GM19324 (cell line): ENCODE measurements around the gene MLLT3.

ENCODE experiments used
- ATAC-seq: cut with Tn5 transposase; IDR thresholded peaks from one replicate; pipeline ENCODE4 v1.9.1; 2021; ENCODE audit warnings: mild to moderate bottlenecking, moderate library complexity; ENCODE audit not compliant: unreplicated experiment, low FRiP score

The MLLT3 gene

GRCh38 chr9:20319641-20320337 is 302.5 kb downstream of the MLLT3 start:
- no peak for ATAC-seq

- ATAC-seq, result no peak
These were observed 303.1 kb downstream of the MLLT3 start for GRCh38 chr9:20319241-20319640.

DNA sequence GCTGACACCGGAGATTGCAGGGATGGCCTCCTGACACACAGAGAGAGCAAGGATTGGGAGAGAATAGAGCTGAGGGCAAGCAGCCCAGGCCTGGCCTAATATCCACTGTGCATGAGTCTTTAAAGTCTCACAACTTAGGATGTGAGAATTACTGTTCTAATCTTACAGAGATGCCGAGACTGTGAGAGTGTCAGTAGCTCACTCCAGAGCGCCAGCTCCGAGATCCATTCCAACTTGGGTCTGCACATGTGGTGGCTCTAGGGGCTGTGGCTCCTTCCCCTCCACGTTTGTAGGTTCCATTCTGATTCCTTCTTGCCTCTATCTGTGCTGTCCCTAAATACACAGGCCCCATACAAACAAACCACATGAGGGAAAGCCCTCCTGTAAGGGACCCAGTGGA is 304.6 kb downstream of the MLLT3 start:
- ATAC-seq, result no peak

GRCh38 chr9:20316372-20316771 is 305.9 kb downstream of the MLLT3 start:
- ATAC-seq, result no peak

- ATAC-seq, result no peak
These were observed 306.6 kb downstream of the MLLT3 start for GRCh38 chr9:20315677-20316076.

- ATAC-seq, result no peak
These were observed 307.3 kb downstream of the MLLT3 start for GRCh38 chr9:20314981-20315380.

- no peak for ATAC-seq
These were observed 308.9 kb downstream of the MLLT3 start for GRCh38 chr9:20313415-20313814.

GRCh38 chr9:20312732-20313131 is 309.6 kb downstream of the MLLT3 start:
- ATAC-seq, result no peak

- no peak for ATAC-seq
These were observed 312.3 kb downstream of the MLLT3 start for GRCh38 chr9:20310024-20310423.

- no peak for ATAC-seq
These were observed 313.2 kb downstream of the MLLT3 start for GRCh38 chr9:20309124-20309523.

DNA sequence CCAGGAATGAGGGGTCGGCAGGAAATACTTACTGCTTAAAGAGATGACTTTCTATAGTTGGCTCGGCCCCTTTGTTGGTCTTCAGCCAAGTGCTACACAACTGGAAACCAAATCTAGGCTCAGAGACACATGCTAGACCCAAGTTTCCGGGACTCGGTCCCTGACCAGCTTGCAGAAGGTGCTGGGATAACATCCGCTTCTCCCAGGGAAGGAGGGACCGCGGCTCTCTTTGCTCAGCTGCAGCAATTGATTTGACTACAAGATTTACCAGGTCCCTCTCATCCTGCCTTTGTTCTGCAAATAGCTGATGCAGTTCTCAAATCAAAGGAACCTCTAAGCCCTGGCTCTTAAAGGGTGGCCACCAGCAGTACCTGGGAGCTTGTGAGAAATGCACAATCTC is 314.7 kb downstream of the MLLT3 start:
- no peak for ATAC-seq

DNA sequence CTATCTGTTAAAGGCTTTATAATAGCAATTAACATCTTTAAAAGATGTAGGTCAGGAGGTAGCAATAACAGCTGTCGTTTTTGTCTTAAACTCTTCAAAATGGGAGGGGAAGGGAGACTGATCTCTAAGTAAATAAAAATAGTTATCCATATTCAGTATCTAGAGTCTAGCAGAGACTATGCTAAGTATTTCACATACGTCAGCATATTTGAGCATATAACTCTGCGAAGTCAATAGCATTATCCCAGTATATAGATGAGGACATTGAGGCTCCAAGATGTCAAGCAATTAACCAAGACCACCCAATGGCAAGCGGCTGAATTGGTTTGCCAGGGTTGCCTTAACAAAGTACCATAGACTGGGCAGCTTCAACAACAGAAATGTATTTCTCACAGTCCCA is 316.8 kb downstream of the MLLT3 start:
- ATAC-seq, result no peak

GRCh38 chr9:20303996-20304395 is 318.3 kb downstream of the MLLT3 start:
- ATAC-seq, result no peak

DNA sequence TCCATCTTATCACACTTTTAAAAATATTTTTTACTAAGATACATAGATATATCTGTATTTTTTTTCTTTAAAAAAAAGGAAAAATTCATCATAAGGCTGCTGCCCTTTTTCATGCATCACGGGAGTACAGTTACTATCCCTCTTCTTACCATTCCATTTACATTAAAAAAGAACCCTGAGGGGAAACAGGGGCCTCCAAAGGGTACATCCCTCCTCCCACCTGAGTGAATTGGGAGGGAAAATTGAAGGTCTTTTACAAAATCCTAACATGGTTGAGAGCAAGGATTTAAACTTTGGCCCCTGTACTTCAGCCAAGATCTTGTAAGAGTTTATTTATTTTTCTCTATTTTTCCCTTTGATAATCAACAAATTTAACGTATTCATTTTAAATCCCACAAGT is 319.2 kb downstream of the MLLT3 start:
- ATAC-seq, result no peak

- ATAC-seq, result no peak
These were observed 320.1 kb downstream of the MLLT3 start for GRCh38 chr9:20302197-20302596.

DNA sequence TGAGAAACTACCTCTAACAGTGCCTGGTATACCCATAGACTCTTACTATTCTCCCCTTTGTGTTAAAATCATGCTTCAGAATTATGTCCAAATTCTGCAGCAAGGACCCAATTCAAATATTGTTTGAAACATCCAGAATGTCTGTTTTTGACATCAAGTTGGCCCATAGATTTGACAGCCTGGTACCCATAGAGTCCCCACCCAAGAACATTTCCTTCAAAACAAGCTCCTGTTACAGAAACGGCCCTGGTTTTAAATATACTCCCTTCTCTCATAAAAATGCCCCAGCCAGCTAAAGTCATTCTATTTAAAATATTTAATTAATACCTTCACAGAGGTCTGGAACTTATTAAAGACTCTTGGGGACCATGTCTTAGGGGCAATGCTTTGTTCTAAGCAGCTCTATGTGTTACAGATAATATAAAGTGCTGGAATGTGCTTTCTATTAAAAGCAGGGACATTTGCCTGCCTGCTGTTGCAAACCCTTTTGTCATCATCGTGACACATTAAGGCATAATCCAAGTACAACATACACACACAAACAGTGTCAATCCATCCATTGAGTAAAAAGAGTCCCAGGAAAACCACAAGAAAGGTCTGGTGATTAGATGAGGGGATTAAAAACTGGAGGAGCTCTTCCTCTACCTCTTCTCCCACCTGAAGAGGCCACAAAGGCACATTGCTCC is 321.7 kb downstream of the MLLT3 start:
- no peak for ATAC-seq

- ATAC-seq, result no peak
These were observed 324.6 kb downstream of the MLLT3 start for GRCh38 chr9:20297646-20298084.

GRCh38 chr9:20295555-20295954 is 326.7 kb downstream of the MLLT3 start:
- ATAC-seq, result no peak

GRCh38 chr9:20294046-20294750 is 328.1 kb downstream of the MLLT3 start:
- no peak for ATAC-seq

DNA sequence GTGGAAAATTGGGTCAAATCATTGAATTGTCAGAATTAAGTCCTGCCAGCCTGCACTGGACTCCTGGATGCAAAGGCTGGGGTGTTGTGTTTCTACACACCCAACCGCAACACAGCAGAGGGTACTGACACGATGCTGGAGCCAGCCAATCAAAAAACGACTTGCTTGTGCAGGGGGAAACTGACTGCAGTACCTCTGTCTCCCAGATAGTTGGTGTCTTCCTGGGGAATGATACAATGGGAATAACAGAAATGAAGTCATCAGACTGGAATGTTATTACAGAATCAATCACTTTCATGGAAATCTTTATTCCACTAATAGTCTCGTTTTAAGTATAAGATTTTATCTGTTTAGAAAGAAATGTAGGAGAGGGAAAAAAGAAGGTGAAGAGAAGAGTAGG is 330.3 kb downstream of the MLLT3 start:
- no peak for ATAC-seq
